Memory B cell (primary cell): ENCODE data around the gene RPS15.
A peak's percentile ranks its signal among the peaks of the same experiment; 100 is the strongest.

Experiments used
- ATAC-seq: fragments of 150-1000 bp; cut with Tn5 transposase; 2 replicates; pipeline ENCODE4 v1.10.0; 2021; ENCODE audit warnings: low read depth, mild to moderate bottlenecking, moderate library complexity
- DNase-seq, 2 donors: peaks; one replicate each; pipeline ENCODE4 v3.0.0; 2022; ENCODE audit warnings: low spot score in 2 of 2
- H3K27ac Mint-ChIP-seq: one replicate; pipeline ENCODE4 v1.8.0; 2022; ENCODE audit warnings: mild to moderate bottlenecking, moderate library complexity, mixed read lengths
- H3K27me3 Mint-ChIP-seq: one replicate; pipeline ENCODE4 v1.8.0; 2022; ENCODE audit warnings: mixed read lengths
- H3K36me3 Mint-ChIP-seq: one replicate; pipeline ENCODE4 v1.8.0; 2022; ENCODE audit warnings: mild to moderate bottlenecking, mixed read lengths
- H3K4me1 Mint-ChIP-seq: one replicate; pipeline ENCODE4 v1.8.0; 2022; ENCODE audit warnings: mixed read lengths
- H3K4me3 Mint-ChIP-seq: one replicate; pipeline ENCODE4 v1.8.0; 2022; ENCODE audit warnings: mild to moderate bottlenecking, moderate library complexity, mixed read lengths
- H3K9me3 Mint-ChIP-seq: one replicate; pipeline ENCODE4 v1.8.0; 2022; ENCODE audit warnings: mixed read lengths

The RPS15 gene

DNA sequence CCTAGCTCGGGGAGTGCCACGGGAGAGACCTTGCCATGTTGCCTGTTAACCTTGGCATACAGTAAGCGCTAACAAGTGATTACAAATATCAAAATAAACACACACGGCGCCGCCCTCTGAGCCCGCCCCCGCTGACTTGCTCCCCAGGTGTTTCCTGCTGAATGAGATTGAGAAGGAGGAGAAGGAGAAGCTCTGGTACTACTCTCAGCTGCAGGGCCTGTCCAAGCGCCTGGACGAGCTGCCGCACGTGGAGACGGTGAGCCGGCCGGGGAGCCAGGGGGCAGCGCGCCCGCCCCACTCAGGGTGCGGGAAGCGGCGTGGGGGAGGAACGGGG lies 16.8 kb downstream of the RPS15 start:
- DNase-seq = no peak
- Mint-ChIP-seq H3K27me3 (peaks cover 27% of the 10 kb centered on the region), H3K9me3 (no peaks in the 10 kb centered on the region), H3K4me1 (peaks cover 23% of the 10 kb centered on the region), H3K36me3 (peaks cover 8% of the 10 kb centered on the region), H3K27ac (peak overlapping the region; percentile 76), H3K4me3 (peak overlapping the region; percentile 51)
- ATAC-seq = peak; percentile 58

DNA sequence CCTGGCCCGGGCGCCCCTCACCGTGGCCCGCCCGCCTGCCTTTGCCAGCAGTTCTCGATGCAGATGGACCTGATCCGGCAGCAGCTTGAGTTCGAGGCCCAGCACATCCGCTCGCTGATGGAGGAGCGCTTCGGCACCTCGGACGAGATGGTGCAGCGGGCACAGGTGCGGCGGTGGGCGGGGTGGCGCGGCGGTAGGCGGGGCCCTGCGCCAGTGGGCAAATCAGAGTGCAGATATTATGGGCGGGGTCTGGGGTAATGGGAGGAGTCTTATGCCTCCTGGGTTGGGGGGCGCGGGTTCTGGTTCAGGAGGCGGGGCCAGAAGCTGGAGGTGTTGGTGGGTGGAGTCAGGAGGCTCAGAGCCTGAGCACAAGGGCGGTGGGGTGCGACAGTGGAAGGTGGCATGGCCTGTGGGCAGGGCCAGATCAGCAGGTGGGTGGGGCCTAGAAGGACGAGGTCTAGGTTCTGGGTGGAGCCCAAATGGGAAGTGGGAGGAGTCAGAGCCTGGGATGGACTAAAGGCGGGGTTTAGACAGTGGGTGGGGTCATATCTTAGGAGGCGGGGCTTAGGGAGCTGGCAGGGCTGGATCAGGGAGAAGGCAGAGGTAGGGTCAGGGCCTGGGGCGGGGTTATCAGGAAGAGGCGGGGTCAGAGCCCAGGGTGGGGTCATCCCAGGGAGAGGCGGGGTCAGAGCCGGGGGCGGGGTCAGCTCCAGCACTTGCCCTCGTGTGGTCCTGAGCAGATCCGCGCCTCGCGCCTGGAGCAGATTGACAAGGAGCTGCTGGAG lies 17.3 kb downstream of the RPS15 start:
- peaks cover 8% of the 10 kb centered on the region for H3K36me3 Mint-ChIP-seq
- peak overlapping the region; percentile 76 for H3K27ac Mint-ChIP-seq
- peak overlapping the region; percentile 66 for H3K4me3 Mint-ChIP-seq
- H3K4me1 Mint-ChIP-seq = peaks cover 23% of the 10 kb centered on the region
- peaks cover 27% of the 10 kb centered on the region for H3K27me3 Mint-ChIP-seq
- ATAC-seq = peak; percentile 62
- DNase-seq = no peak
- no peaks in the 10 kb centered on the region for H3K9me3 Mint-ChIP-seq

DNA sequence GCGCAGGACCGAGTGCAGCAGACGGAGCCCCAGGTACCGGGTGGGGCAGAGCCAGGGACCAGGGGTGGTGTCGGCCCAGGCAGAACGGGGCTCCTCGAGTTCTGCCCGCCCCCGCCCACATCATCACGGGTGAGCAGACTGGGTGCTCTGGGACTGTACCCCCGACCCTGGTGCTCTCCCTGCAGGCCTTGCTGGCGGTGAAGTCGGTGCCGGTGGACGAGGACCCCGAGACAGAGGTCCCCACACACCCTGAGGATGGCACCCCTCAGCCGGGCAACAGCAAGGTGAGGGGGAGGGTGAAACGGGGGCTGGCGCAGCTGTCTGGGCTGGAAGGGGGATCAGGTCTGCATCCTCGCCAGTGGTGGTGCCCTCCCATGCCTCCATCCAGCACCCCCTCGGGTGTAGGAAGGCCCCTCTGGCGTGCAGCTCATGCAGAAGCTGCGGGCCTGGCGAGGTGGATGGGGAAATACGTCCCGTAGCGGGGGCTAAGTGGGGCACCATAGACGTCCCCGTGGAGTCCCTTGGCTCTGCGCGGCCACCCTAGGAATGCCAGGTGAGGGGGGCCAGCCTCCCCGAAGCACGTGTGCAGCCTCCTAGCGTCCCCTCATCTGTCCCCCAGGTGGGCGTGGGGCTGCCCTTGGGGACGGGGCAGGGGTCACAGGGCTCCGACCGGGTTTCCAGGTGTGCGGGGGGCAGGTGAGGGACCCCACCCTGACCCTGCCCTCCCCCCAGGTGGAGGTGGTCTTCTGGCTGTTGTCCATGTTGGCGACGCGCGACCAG lies 18.1 kb downstream of the RPS15 start:
- H3K4me1 Mint-ChIP-seq = peaks cover 17% of the 10 kb centered on the region
- H3K4me3 Mint-ChIP-seq = no peak overlapping the region
- H3K9me3 Mint-ChIP-seq = no peaks in the 10 kb centered on the region
- ATAC-seq = no peak
- DNase-seq = no peak
- H3K27me3 Mint-ChIP-seq = peaks cover 21% of the 10 kb centered on the region
- peak overlapping the region; percentile 76 for H3K27ac Mint-ChIP-seq
- peaks cover 8% of the 10 kb centered on the region for H3K36me3 Mint-ChIP-seq

DNA sequence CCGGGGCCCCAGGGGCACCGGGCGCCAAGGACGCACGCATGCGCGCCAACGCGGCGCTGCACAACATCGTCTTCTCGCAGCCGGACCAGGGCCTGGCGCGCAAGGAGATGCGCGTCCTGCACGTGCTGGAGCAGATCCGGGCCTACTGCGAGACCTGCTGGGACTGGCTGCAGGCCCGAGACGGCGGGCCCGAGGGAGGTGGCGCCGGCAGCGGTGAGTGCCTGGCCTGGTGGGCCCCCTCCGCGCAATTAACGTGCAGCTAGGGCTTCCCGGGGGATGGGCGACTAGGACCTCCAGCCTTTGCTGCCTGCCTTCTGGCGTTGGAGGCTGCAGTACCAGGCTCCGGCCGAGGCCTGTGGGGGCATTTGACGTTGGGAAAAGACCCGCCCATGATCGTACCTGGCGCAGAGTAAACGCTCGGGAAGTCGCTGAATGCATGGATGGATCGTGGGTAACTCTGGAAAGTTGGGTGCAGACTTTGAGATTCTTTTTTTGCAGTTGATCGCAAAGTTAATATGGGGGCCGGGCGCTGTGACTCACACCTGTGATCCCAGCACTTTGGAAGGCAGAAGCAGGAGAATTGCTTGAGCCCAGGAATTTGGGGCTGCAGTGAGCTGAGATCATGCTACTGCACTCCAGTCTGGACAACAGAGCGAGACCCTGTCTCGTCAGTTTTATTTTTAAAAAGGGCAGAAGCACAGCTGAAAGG lies 19.0 kb downstream of the RPS15 start:
- Mint-ChIP-seq H3K27ac (no peak overlapping the region), H3K4me1 (peaks cover 17% of the 10 kb centered on the region), H3K36me3 (peaks cover 8% of the 10 kb centered on the region), H3K4me3 (no peak overlapping the region), H3K27me3 (peaks cover 18% of the 10 kb centered on the region), H3K9me3 (no peaks in the 10 kb centered on the region)
- DNase-seq = no peak
- ATAC-seq = no peak

DNA sequence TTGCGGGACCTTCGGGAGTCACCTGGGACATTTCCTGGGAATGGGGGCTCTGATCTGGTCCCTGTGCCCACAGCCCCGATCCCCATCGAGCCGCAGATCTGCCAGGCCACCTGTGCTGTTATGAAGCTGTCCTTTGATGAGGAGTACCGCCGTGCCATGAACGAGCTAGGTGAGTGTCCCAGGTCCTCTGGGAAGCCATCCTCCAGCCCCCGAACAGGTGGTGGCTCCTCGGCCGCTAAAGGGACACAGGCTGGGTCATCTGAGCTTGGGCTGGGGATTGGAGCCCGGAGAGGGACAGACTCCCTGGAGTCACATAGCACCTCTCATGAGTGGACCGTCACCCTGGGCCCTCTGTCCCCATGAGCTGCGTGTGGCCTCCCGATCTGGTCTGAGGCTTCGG lies 19.7 kb downstream of the RPS15 start:
- Mint-ChIP-seq H3K27ac (no peak overlapping the region), H3K36me3 (peaks cover 8% of the 10 kb centered on the region), H3K9me3 (no peaks in the 10 kb centered on the region), H3K27me3 (peaks cover 16% of the 10 kb centered on the region), H3K4me3 (no peak overlapping the region), H3K4me1 (peaks cover 17% of the 10 kb centered on the region)
- DNase-seq (no peak), ATAC-seq (no peak)

DNA sequence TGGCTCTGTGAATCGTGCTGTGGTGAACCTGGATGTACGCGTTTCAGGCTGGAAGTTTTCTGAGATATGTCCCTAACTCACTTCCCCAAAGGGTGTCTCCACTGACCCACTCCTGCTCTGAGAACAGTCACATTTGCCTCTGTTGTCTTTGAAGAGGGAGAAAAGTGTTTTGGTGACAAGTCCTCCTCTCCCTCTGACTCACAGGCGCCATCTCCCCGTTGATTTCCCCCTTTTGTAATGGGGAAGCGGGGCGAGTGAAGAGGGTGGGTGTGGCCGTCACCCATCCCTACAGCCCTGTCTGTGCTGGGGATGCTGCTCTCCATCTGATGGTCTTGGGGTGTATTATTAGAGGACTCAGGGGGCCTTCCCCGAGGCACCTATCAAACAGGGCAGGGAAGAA lies 21.3 kb downstream of the RPS15 start:
- Mint-ChIP-seq H3K4me3 (no peak overlapping the region), H3K9me3 (no peaks in the 10 kb centered on the region), H3K27me3 (peaks cover 8% of the 10 kb centered on the region), H3K27ac (no peak overlapping the region), H3K36me3 (peaks cover 8% of the 10 kb centered on the region), H3K4me1 (peaks cover 14% of the 10 kb centered on the region)
- DNase-seq (no peak), ATAC-seq (no peak)

DNA sequence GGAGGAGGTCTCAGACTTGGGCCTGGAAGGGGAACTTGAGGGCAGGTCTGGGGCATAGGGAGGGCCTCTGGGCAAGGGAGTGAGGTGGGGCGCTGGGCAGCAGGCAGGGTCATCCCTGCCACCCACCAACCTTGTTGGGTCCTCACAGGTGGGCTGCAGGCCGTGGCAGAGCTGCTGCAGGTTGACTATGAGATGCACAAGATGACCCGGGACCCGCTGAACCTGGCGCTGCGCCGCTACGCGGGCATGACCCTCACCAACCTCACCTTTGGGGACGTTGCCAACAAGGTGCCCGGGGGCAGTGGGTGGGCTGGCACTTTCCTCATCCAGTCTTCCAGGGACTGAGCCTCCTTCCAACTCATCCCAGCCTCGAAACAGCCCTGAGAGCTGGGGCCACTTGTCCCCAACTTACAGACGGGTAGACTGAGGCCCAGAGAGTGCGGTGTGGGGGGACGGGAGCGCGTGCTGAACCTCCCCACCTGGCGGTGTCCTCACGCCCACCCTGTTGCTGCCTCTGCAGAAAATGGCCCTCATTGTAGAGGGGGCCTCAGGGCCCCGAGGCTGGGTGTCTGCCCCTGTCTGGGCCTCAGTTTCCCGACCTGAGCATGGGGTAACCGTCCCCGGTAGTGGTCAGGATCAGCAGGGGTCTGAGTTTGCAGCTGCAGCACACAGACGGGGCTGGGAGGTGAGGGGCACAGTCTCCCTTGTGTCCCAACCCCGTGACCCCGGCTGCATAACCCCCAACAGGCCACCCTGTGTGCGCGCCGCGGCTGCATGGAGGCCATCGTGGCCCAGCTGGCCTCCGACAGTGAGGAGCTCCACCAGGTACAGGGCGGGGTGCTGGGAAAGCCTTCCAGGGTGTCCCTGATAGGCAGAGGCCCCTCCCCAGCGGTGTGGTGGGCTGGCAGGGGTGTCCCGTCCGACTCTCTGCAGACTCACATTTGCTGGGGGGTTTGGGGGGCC lies 22.1 kb downstream of the RPS15 start:
- Mint-ChIP-seq H3K4me3 (no peak overlapping the region), H3K27me3 (peaks cover 8% of the 10 kb centered on the region), H3K36me3 (peaks cover 6% of the 10 kb centered on the region), H3K27ac (no peak overlapping the region), H3K9me3 (no peaks in the 10 kb centered on the region), H3K4me1 (peaks cover 9% of the 10 kb centered on the region)
- DNase-seq = no peak
- ATAC-seq = no peak

DNA sequence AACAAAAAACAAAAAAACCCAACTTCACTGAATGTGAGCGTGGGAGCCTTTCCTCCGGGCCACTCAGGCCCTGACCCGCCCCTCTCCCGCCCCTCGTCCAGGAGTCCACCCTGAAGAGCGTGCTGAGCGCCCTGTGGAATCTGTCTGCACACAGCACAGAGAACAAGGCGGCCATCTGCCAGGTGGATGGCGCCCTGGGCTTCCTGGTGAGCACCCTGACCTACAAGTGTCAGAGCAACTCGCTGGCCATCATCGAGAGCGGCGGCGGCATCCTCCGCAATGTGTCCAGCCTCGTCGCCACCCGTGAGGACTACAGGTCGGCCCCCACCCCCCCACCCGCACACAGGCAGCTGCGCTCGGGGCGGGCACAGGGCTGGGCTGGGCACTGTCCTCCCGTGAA lies 23.7 kb downstream of the RPS15 start:
- Mint-ChIP-seq H3K4me1 (peaks cover 4% of the 10 kb centered on the region), H3K9me3 (no peaks in the 10 kb centered on the region), H3K4me3 (no peak overlapping the region), H3K27ac (no peak overlapping the region), H3K27me3 (peaks cover 4% of the 10 kb centered on the region), H3K36me3 (peaks cover 3% of the 10 kb centered on the region)
- no peak for DNase-seq
- no peak for ATAC-seq

DNA sequence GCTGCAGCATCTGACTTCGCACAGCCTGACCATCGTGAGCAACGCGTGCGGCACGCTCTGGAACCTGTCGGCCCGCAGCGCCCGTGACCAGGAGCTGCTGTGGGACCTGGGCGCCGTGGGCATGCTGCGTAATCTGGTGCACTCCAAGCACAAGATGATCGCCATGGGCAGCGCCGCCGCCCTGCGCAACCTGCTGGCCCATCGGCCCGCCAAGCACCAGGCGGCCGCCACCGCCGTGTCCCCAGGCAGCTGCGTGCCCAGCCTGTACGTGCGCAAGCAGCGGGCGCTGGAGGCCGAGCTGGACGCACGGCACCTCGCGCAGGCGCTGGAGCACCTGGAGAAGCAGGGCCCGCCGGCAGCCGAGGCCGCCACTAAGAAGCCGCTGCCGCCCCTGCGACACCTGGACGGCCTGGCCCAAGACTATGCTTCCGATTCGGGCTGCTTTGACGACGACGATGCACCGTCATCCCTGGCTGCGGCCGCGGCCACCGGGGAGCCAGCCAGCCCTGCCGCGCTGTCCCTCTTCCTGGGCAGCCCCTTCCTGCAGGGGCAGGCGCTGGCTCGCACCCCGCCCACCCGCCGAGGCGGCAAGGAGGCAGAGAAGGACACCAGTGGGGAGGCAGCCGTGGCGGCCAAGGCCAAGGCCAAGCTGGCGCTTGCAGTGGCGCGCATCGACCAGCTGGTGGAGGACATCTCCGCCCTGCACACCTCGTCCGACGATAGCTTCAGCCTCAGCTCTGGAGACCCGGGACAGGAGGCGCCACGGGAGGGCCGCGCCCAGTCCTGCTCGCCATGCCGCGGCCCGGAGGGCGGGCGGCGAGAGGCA lies 27.2 kb downstream of the RPS15 start:
- Mint-ChIP-seq H3K4me3 (no peak overlapping the region), H3K4me1 (peaks cover 4% of the 10 kb centered on the region), H3K27me3 (peaks cover 1% of the 10 kb centered on the region), H3K36me3 (no peaks in the 10 kb centered on the region), H3K9me3 (no peaks in the 10 kb centered on the region), H3K27ac (no peak overlapping the region)
- DNase-seq = no peak
- no peak for ATAC-seq

DNA sequence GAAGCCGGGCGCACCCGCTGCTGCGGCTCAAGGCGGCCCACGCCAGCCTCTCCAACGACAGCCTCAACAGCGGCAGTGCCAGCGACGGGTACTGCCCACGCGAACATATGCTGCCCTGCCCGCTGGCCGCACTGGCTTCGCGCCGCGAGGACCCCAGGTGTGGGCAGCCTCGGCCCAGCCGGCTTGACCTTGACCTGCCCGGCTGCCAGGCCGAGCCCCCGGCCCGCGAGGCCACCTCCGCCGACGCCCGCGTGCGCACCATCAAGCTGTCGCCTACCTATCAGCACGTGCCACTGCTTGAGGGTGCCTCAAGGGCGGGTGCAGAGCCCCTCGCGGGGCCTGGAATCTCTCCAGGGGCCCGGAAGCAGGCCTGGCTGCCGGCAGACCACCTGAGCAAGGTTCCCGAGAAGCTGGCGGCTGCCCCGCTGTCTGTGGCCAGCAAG lies 27.8 kb downstream of the RPS15 start:
- Mint-ChIP-seq H3K36me3 (no peaks in the 10 kb centered on the region), H3K9me3 (no peaks in the 10 kb centered on the region), H3K4me1 (peaks cover 4% of the 10 kb centered on the region), H3K4me3 (no peak overlapping the region), H3K27ac (no peak overlapping the region), H3K27me3 (peaks cover 1% of the 10 kb centered on the region)
- no peak for DNase-seq
- no peak for ATAC-seq

DNA sequence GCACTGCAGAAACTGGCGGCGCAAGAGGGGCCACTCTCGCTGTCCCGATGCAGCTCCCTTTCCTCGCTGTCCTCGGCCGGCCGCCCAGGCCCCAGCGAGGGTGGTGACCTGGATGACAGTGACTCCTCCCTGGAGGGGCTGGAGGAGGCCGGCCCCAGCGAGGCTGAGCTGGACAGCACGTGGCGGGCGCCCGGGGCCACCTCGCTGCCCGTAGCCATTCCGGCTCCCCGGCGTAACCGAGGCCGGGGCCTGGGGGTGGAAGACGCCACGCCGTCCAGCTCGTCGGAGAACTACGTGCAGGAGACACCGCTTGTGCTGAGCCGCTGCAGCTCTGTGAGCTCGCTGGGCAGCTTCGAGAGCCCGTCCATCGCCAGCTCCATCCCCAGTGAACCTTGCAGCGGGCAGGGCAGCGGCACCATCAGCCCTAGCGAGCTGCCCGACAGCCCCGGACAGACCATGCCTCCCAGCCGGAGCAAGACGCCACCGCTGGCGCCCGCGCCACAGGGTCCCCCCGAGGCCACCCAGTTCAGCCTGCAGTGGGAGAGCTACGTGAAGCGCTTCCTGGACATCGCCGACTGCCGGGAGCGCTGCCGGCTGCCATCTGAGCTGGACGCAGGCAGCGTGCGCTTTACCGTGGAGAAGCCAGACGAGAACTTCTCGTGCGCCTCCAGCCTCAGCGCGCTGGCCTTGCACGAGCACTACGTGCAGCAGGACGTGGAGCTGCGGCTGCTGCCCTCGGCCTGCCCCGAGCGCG lies 28.4 kb downstream of the RPS15 start:
- Mint-ChIP-seq H3K27ac (no peak overlapping the region), H3K27me3 (peaks cover 1% of the 10 kb centered on the region), H3K36me3 (no peaks in the 10 kb centered on the region), H3K4me3 (no peak overlapping the region), H3K4me1 (peaks cover 6% of the 10 kb centered on the region), H3K9me3 (no peaks in the 10 kb centered on the region)
- no peak for DNase-seq
- ATAC-seq = no peak

DNA sequence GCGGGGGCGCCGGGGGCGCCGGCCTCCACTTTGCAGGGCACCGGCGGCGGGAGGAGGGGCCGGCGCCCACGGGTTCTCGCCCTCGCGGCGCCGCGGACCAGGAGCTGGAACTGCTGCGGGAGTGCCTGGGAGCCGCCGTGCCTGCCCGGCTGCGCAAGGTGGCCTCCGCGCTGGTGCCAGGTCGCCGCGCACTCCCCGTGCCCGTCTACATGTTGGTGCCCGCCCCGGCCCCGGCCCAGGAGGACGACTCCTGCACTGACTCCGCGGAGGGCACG lies 29.0 kb downstream of the RPS15 start:
- H3K36me3 Mint-ChIP-seq = no peaks in the 10 kb centered on the region
- H3K27ac Mint-ChIP-seq = no peak overlapping the region
- no peak for DNase-seq
- no peak overlapping the region for H3K4me3 Mint-ChIP-seq
- H3K9me3 Mint-ChIP-seq = no peaks in the 10 kb centered on the region
- H3K27me3 Mint-ChIP-seq = peaks cover 1% of the 10 kb centered on the region
- no peak for ATAC-seq
- H3K4me1 Mint-ChIP-seq = peaks cover 10% of the 10 kb centered on the region
